ENCODE data around the gene CXCL13.

- TF ChIP-seq, protein P1, sequence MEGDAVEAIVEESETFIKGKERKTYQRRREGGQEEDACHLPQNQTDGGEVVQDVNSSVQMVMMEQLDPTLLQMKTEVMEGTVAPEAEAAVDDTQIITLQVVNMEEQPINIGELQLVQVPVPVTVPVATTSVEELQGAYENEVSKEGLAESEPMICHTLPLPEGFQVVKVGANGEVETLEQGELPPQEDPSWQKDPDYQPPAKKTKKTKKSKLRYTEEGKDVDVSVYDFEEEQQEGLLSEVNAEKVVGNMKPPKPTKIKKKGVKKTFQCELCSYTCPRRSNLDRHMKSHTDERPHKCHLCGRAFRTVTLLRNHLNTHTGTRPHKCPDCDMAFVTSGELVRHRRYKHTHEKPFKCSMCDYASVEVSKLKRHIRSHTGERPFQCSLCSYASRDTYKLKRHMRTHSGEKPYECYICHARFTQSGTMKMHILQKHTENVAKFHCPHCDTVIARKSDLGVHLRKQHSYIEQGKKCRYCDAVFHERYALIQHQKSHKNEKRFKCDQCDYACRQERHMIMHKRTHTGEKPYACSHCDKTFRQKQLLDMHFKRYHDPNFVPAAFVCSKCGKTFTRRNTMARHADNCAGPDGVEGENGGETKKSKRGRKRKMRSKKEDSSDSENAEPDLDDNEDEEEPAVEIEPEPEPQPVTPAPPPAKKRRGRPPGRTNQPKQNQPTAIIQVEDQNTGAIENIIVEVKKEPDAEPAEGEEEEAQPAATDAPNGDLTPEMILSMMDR (IDR thresholded peaks at IDR 0.05; ENCODE audit: borderline replicate concordance, extremely low read depth, low read length, poor library complexity, severe bottlenecking) = no peak
- no peak for TF ChIP-seq EZH2 (IDR thresholded peaks at IDR 0.05; ENCODE audit: borderline replicate concordance, low read depth, low read length, severe bottlenecking)
These were observed 25.7 kb downstream of the CXCL13 start for GRCh38 chr4:77631276-77631675.
